GM21526 (cell line): Measurements from ENCODE around the gene CIDEC.
"Not testable (repeated sequence)": the region's sequence is repeated elsewhere in the genome, so short reads cannot be mapped to it uniquely, and the experiment has no call there.

Source experiments
- ATAC-seq: cut with Tn5 transposase; IDR thresholded peaks from one replicate; pipeline ENCODE4 v1.9.1; 2021; ENCODE audit warnings: moderate library complexity; ENCODE audit not compliant: unreplicated experiment, low FRiP score

Gene CIDEC

DNA sequence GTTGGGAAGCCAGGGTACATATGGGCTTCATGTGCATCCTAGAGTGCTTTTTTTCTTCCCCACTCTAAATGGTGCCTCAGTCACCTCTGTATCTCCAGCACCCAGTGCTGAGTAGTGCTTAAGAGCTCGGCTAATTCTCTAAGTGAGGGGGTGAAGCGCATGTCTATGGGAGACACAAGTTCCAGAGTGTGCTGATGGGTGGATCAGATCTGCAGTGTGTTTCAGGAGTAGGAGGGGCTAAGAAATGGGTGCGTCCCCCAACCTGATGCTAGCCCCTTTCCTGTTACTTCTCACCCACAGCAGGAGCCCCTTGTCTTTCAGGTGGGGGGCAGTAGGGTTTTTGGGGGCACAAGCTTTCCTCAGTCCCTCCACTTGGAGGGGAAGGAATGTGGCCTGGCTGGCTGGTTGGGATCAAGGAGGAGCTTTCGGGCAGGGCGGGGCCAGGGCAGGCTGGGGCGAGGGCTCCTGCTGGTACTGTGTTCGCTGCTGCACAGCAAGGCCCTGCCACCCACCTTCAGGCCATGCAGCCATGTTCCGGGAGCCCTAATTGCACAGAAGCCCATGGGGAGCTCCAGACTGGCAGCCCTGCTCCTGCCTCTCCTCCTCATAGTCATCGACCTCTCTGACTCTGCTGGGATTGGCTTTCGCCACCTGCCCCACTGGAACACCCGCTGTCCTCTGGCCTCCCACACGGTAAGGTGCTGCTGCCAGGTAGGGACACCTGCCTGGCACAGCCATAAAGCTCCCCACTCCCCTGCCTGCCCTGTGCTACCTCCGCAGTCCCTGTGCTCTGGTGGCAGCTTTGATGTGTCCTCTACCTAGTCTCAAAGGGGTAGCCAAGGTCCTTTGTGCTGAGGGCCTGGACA is 22.6 kb upstream of the CIDEC start, which contains the start of gene IL17RE:
Gene IL17RE, plus strand, starts transcription at position 477 of the 866 bp plus-strand sequence. Its CDS starts 85 bp downstream, at position 562.
- no peak for ATAC-seq

DNA sequence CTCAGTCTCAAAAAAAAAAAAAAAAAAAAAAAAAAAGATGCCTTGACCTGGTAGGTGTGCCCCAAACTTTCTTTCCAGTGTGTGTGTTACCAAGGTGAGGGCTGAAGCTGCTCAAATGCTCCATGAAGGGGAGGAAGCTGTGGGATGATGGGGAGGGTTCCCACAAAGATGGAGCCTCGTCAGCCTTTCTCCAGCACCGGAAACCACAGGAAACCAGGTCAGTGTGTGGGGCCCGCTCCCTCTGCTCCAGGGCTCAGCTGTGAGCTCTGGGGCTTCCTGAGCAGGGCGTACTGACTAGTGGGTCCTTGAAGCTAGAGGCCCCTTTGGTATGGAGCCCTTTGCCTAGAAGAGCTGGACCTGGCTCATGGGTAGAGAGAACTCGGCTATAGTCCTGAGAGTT is 21.9 kb upstream of the CIDEC start:
- no peak for ATAC-seq

DNA sequence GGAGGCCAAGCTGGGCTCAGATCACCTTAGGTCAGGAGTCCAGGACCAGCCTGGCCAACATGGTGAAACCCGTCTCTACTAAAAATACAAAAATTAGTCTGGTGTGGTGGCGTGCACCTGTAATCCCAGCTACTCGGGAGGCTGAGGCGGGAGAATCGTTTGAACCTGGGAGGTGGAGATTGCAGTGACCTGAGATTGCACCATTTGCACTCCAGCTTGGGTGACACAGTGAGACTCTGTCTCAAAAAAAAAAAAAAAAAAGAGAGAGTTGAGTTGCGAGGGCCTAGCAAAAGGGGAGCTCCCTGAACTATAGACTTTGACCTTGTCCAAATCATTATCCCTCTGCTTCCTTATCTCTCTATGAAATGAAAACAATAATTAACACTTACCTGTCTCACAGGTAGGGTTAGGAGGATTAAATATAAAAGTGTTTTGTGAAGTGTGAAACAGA is 20.9 kb upstream of the CIDEC start:
- not testable (repeated sequence) for ATAC-seq

DNA sequence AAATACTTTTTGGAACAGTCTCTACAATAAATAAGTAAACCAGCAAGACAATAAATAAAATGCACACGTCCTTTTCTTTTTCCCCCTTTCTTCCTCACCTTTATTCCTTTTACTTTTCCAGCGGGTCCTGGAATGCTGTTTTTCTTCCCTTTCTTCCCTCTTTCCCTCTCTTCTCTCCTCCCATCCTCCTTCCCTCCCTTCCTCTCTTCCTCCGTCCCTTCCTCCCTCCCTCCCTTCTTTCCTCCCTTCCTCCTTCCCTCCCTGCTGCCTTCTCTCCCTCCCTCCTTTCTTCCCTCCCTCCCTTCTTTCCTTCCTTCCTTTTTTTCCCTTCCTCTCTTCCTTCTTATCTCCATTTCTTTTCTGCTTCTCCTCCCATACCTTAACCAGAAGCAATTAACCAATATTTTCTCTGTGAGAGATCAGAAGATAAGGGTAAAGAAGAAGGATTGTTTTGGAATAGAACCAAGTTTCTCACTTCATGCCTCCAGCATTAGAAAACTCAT is 19.3 kb upstream of the CIDEC start:
- ATAC-seq, result no peak

DNA sequence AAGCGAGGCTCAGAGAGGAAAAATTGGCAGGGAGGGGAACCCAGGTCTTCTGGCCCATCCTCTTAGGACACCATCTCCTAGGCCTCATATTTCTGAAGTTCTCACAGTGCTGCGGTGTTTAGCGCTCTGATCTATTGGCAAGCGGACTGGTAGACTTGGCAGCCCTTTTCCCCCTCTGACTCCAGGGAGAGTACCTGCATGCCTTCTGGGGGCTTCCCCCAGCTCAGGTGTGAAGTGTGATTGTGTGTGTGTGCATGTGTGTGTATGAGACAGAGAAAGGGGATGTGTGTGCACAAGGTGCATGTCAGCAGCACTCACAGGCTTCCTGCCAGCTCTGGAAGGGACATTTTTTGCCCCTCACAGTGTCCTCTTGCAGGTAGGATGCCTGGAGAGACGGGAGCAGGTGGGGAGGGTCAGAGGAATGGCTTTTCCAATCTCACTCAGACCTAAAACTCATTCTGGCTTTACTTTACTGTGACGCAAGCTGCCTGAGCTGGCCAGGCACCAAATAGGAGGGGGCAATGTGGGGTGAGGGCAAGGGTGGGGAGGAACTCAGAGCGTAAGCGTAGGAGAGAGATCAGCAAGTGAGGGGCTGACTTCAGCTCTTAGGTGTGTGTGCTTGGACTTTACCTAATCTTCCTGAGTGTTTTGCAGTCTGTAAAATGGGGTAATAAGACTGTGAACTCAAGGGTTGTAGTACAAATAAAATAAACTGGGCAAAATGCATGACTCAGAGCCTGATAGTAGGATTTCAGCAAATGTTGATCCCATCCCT is 18.6 kb upstream of the CIDEC start:
- ATAC-seq, result no peak

DNA sequence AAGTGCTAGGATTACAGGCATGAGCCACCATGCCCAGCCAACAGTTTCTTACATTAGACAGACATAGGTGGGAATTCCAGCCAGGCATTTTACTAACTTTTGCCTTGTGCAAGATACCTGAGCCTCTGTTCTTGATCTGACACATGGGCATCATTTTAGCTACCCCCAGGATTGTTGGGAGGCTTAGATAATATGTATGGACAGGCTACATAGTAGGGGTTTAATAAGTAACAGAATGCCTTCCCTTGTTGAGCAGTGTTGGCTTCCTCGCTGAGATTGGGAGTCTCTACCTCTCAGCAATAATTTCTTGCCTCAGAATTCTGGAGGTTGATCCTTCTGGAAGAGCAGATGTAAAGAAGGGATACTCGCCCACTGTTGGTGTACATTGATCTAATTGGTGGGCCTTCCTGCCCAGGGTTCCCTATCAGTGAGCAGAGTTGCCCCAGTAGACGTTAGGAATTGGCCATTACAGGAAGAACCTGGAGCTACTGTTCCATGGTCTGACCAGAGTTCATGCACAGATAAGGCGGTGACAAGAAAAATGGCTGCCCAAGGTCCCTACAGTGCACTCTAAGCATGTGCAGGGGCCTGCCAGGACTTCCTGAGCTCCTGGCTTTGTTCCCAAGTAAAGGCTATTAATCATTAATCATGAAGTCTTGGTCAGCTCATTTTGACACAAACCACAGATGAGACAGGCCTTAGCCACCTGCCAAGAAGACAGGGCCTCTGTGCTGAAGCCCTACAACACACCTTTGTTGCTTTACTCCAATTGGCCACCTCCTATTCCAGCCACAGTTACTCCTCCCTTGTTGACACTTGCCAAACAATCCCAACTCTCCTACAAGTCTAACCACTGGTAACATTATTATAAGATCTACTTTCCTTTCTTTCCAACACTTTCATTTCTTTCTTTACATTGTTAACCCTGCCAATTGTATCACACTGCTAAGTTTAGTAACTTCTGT is 17.6 kb upstream of the CIDEC start:
- ATAC-seq, result no peak

DNA sequence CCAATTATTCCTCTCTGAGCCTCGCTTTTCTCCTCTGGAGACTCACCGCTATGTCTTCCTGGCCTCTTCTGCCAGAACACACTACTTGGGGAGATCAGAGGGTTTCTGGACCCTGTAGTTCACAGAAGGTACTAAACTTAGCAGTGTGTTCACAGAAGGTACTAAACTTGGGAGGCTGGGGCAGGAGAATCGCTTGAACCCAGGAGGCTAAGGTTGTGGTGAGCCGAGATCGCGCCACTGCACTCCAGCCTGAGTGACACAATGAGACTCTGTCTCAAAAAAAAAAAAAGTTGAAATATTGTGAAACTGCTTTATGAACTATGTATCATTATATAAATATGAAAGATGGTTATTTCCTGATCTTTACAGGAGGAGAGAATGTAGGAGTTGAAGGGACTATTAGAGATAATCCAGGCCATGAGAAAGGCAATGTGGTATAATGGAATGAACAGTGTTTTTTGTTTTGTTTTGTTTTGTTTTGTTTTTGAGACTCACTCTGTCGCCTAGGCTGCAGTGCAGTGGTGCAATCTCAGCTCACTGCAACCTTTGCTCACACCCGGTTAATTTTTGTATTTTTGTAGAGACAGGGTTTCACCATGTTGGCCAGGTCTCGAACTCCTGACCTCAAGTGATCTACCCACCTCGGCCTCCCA is 16.8 kb upstream of the CIDEC start:
- not testable (repeated sequence) for ATAC-seq

DNA sequence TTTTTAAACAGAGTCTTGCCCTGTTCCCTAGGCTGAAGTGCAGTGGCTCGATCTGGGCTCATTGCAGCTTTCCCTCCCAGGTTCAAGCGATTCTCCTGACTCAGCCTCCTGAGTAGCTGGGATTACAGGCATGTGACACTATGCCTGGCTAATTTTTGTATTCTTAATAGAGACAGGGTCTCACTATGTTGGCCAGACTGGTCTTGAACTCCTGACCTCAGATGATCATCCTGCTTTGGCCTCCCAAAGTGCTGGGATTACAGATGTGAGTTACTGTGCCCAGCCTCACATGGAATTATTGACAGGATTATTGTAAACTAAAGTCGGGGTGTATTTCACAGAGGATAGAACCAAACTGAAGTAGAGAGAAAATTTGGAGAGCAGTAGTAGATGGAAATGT is 15.7 kb upstream of the CIDEC start:
- not testable (repeated sequence) for ATAC-seq

DNA sequence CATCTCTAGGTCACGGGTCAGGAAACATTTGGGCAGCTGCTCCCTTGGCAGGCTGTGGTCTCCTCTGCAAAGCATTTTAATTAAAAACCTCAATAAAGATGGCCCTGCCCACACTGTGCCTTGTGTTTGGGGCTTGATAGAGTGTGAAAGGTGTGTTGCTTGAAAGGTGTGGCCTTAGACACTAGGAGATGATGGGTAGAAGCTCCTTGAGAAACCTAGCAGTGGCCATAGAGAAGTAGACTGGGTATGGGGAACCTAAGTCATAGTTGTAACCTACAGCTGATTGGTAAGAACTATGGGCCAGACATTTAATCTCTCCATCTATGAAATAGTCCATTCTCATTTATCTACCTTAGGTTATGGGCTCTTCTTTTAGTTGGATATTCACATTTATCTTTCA is 13.7 kb upstream of the CIDEC start:
- no peak for ATAC-seq

DNA sequence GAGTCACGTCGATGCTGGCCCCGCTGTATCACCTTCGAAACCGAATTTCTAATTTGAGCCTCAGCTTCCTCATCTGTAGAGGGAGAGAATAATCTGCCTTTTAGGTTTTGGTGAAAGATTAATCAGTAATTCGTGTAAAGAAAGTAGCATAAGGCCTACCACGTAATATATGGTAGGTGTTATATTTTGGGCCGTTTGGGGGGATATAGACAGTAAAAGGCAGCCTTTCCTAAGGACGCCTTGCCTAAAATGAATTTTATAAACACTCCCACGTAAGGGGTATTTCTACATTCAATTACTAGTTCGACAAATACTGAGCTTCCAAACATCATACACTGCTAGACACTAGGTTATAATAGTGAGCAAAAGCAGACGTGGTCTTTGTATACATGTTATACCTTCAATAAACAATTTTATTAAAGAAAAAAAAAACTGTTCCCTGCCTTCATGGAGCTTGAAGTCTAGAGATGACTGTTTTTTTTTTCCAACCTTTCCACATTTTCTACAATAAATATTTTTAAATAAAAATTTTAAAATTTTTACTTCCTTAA is 11.1 kb upstream of the CIDEC start:
- ATAC-seq, result no peak

DNA sequence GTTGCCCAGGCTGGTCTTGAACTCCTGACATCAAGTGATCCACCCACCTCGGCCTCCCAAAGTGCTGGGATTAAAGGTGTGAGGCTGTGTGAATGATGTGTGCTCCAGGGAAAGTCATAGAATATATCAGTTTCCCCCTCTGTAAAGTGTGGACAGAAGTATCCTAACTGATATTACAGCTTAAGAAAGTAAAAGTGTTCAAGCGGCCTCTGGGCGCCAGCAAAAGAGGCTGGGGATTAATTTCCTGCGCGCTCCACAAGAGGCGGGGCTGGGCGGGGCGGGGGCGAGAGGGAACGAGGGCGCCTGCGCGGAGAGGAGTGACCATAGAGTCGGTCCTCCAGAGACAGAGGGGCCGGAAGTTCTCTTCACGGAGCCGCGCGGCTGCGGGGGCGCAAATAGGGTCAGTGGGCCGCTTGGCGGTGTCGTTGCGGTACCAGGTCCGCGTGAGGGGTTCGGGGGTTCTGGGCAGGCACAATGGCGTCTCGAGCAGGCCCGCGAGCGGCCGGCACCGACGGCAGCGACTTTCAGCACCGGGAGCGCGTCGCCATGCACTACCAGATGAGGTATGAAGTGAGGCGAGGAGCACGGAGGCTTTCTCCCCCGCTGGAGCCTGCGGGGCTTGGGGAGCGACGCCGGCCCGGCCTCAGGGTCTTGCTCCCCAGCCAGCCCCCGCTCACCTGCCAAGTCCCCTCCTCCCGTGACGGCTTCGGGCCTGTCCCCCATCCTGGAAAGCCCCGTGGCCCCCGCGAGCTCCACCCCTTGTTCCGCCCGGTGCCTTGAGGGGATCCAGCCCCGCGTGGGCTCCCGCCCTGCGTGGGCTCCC is 10.4 kb upstream of the CIDEC start, which contains the start of gene JAGN1:
Gene JAGN1, plus strand, starts transcription at position 362 of the 823 bp plus-strand sequence. Its CDS starts 113 bp downstream, at position 475.
- peak; percentile 75 for ATAC-seq

DNA sequence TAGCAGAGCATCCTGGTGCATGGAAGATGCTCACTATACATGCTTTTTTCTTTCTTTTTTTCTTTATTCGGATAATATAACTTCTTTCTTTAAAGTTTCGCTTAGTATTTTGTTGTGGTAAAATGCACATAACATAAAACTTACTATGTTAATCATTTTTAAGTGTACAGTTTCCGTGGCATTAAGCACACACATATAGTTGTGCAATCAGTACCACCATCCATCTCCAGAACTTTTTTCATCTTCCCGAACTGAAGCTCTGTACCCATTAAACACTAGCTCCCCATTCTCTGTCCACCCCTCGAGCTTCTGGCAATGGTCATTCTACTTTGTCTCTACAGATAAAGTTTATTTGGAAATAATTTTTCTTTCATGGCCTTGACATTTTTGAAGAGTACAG is 9.4 kb upstream of the CIDEC start:
- no peak for ATAC-seq

DNA sequence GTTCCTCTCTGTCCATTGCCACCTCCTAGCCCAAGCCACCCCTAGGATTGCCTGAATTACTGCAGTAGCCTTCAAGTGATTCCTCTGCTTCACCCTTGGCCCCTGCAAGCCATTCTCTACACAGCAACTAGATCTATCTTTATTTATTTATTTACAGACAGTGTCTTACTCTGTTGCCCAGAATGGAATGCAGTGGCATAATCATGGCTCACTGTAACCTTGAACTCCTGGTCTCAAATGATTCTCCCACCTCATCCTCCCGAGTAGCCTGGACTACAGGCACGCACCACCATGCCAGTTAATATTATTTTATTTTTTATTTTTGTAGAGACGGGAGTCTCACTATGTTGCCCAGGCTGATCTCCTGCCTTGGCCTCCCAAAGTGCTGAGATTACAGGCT is 8.5 kb upstream of the CIDEC start:
- ATAC-seq, result no peak

DNA sequence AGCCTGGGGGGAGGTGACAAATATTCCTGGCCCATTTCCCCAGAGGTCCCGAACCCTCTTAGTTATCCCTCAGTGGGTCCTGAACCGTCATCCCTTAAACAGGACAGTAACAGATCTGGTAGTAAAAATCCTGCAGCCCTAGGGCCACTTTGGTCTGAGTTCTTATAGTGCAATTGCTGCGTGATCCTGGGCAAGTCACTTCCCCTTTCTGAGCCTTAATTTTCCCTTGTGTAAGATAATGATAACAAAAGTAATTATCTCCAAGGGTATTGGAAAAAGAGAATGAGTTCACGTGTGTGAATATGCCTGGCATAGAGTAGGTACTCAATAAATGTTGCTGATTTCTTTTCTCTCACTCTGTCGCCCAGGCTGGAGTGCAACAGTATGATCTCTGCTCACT is 7.4 kb upstream of the CIDEC start:
- ATAC-seq, result no peak

DNA sequence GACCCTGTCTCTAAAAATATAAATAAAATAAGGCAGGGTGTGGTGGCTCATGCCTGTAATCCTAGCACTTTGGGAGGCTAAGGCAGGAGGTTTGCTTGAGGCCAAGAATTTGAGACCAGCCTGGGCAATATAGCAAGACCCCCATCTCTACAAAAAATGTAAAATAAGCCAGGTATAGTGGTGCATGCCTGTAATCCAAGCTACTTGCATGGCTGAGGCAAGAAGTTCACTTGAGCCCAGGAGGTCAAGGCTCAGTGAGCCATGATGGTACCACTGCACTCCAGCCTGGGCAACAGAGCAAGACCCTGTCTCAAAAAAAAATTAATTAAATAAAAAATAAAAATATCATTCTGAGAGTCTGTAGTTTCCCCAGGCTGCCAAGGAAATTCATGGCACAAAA is 6.3 kb upstream of the CIDEC start:
- no peak for ATAC-seq

DNA sequence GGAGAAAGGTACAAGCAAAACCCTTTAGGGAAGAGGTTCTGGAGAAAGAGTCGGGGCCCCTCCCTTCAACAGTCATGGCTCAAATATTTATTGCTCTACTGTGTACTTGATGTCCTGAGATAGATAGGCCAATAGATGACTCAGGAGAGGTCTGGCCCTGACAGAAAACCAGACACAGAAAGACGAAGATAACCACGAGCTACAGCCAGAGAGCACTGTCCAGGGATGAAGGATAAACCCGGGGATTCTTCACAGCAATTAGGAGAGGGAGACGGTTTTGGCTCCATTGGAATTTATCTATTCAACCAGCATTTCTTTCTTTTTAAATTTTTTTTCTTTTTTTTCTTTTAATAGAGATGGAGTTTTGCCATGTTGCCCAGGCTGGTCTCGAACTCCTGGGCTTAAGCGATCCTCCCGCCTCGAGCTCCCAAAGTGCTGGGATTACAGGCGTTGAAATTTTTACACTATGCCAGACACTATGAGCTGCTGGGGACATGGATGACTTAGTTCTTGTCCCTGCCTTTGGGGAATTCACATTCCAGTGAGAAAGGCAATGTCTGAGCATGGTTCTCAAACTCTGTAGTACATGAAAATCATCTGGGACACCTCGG is 4.6 kb upstream of the CIDEC start:
- ATAC-seq, result no peak

DNA sequence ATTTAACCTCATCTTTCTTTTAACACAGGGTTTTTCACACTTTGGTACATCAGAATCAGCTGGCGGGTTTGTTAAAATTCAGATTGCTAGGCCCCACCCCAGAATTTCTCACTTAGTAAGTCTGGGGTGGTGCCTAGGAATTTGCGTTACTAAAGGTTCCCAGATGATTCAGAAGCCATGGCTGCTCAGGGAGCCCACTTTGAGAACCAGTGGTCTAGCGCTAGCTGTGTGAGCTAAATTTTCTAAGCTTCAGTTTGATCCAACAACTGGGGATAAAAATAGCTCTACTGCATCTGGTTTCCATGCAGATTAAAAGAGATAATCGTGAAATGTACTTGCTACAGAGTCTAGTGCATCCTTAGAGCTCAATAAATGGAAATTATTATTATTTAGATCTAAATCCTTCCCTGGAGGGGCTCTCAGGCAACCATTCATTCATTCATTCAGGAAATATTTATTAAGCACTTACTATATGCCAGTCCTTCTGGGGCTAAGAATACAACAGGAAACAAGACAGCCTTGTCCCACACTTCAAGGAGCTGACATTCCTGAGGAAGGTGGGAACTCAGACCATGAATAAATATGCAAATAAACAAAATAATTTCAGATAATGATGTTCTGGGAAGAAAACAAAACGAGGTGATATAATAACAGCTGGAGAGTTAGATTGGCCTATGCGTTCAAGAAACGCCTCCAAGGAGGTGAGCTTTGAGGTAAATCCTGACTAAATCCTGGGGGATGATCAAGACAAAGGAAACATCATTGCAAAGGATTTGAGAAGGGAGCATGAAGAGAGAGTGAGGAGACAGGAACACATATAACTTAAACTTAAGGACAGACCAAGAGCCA is 3.9 kb upstream of the CIDEC start:
- ATAC-seq, result no peak
